Gastrocnemius medialis (tissue), 4 donors: ENCODE results near the gene ALX3. TPM values are rescaled to one million over a fixed set of nuclear protein-coding genes. Genes with fewer than 3 reads are reported as not detected.
A peak's percentile ranks its signal among the peaks of the same experiment; 100 is the strongest.

Source experiments
- ATAC-seq, 2 donors: fragments of 150-250 bp; one replicate each; pipeline ENCODE4 v1.9.1; 2016
- DNase-seq, 2 donors: peaks; one replicate each; pipeline ENCODE4 v3.0.0-alpha.2; 2019
- H3K27ac ChIP-seq, 4 donors: fragments of 200-600 bp; sonication (generic); 1 replicate in 1 of 4; 2 replicates in 3 of 4; pipeline ENCODE4 v1.5.1; 2016 to 2018; ENCODE audit warnings: mild to moderate bottlenecking in 2 of 4, moderate library complexity in 1 of 4
- H3K27me3 ChIP-seq, 3 donors: fragments of 200-600 bp; sonication (generic) in 2 of 3; 1 replicate in 1 of 3; 2 replicates in 2 of 3; pipeline versions ENCODE4 v1.5.1 to v1.6.0; 2016 to 2019; ENCODE audit warnings: mild to moderate bottlenecking in 1 of 3, moderate library complexity in 1 of 3
- H3K36me3 ChIP-seq, 2 donors: fragments of 200-600 bp; sonication (generic) in 1 of 2; one replicate each; pipeline ENCODE4 v1.5.1; 2017 to 2018
- H3K4me1 ChIP-seq, 2 donors: fragments of 200-600 bp; sonication (generic) in 1 of 2; one replicate each; pipeline ENCODE4 v1.5.1; 2016 to 2017; ENCODE audit warnings: mild to moderate bottlenecking in 2 of 2
- H3K4me3 ChIP-seq, 4 donors: fragments of 200-600 bp; sonication (generic) in 3 of 4; 1 replicate in 1 of 4; 2 replicates in 3 of 4; pipeline ENCODE4 v1.5.1; 2016 to 2019; ENCODE audit warnings: mild to moderate bottlenecking in 2 of 4
- H3K9me3 ChIP-seq, 3 donors: fragments of 200-600 bp; sonication (generic) in 2 of 3; 1 replicate in 1 of 3; 2 replicates in 2 of 3; pipeline ENCODE4 v1.5.1; 2016 to 2019
- CTCF ChIP-seq, 5 experiments: fragments of 450-650 bp in 3 of 5; fragments of 200-600 bp in 2 of 5; sonication (generic) in 2 of 5; IDR thresholded peaks in 4 of 5; conservative IDR thresholded peaks in 1 of 5; 1 replicate in 4 of 5; 2 replicates in 1 of 5; pipeline ENCODE4 v1.5.1; 2016 to 2019; ENCODE audit warnings: antibody characterized with exemption in 5 of 5, mild to moderate bottlenecking in 3 of 5, moderate library complexity in 3 of 5
- POLR2A ChIP-seq, 2 donors: fragments of 450-650 bp; IDR thresholded peaks; one replicate each; pipeline ENCODE4 v1.6.1; 2017; ENCODE audit warnings: antibody characterized with exemption in 2 of 2, mild to moderate bottlenecking in 2 of 2, moderate library complexity in 2 of 2
- in situ Hi-C, 4 donors: fragments of 200-750 bp; cut with MboI; loops; one replicate each; pipeline versions ENCODE4 v1.15.0 to v1.8.0; 2017; ENCODE audit warnings: low sequenced_read_pairs in 4 of 4
- intact Hi-C: fragments of 100-400 bp; cut with DNase I; formaldehyde crosslinking; loops from one replicate; pipeline ENCODE4 v1.15.1; 2023; ENCODE audit warnings: low total_unique reads
- total RNA-seq, 4 donors: library from RNA; depleted of rRNA; stranded (reverse); fragments of >200 nt; gene quantifications; one replicate each; pipeline versions ENCODE4 v1.1.0 to v1.2.3, GENCODE V29; 2016

ALX3 gene
- total RNA-seq, 4 donors from 2014 or later, result not detected

GRCh38 chr1:110040548-110040947 lies 29.9 kb downstream of the ALX3 start:
- no peak for DNase-seq
- in situ Hi-C loops, result loop anchor here in 1 of 4 donors (25.0 kb wide), 1 partner anchor 297 kb away; the partner anchor contains the start of gene RBM15
- no peak for TF ChIP-seq CTCF (IDR thresholded peaks at IDR 0.05 in 4 of 5, conservative IDR thresholded peaks at IDR 0.05 in 1 of 5)
- Histone ChIP-seq H3K4me3 (no peak overlapping the region), H3K9me3 (no peaks in the 10 kb centered on the region), H3K4me1 (peaks cover 10 to 14% of the 10 kb centered on the region in 2 donors), H3K27me3 (no peaks in the 10 kb centered on the region), H3K27ac (no peak overlapping the region), H3K36me3 (peaks cover 2 to 83% of the 10 kb centered on the region in 2 donors)
- ATAC-seq, result no peak
- intact Hi-C loops, result no loop called here

- peaks cover 2 to 74% of the 10 kb centered on the region in 2 donors for H3K36me3 ChIP-seq
- intact Hi-C loops (no loop called here), in situ Hi-C loops (loop anchor here in 1 of 4 donors (25.0 kb wide), 1 partner anchor 298 kb away; the partner anchor contains the start of gene RBM15)
- H3K4me1 ChIP-seq, result peaks cover 14 to 20% of the 10 kb centered on the region in 2 donors
- no peak for DNase-seq
- TF ChIP-seq CTCF (IDR thresholded peaks at IDR 0.05 in 4 of 5, conservative IDR thresholded peaks at IDR 0.05 in 1 of 5) (no peak), POLR2A (IDR thresholded peaks at IDR 0.05) (no peak)
- H3K9me3 ChIP-seq, result no peaks in the 10 kb centered on the region
- no peaks in the 10 kb centered on the region for H3K27me3 ChIP-seq
- no peak for ATAC-seq
- no peak overlapping the region for H3K4me3 ChIP-seq
- H3K27ac ChIP-seq, result no peak overlapping the region
Measured at GRCh38 chr1:110039641-110040040, 30.8 kb downstream of the ALX3 start.

GRCh38 chr1:110038271-110038670 lies 32.2 kb downstream of the ALX3 start:
- ATAC-seq, result no peak
- Histone ChIP-seq H3K4me1 (peaks cover 14 to 20% of the 10 kb centered on the region in 2 donors), H3K27me3 (no peaks in the 10 kb centered on the region), H3K27ac (no peak overlapping the region), H3K9me3 (no peaks in the 10 kb centered on the region), H3K36me3 (peaks cover 2 to 61% of the 10 kb centered on the region in 2 donors), H3K4me3 (no peak overlapping the region)
- in situ Hi-C loops (loop anchor here in 1 of 4 donors (25.0 kb wide), 1 partner anchor 299 kb away; the partner anchor contains the start of gene RBM15), intact Hi-C loops (no loop called here)
- TF ChIP-seq POLR2A (IDR thresholded peaks at IDR 0.05) (no peak), CTCF (IDR thresholded peaks at IDR 0.05 in 4 of 5, conservative IDR thresholded peaks at IDR 0.05 in 1 of 5) (no peak)
- DNase-seq, result no peak

GRCh38 chr1:110035236-110035752 lies 35.2 kb downstream of the ALX3 start:
- peak overlapping the region; percentile 85 to 95 (median 90) for H3K27ac ChIP-seq
- in situ Hi-C loops, result loop anchor here in 1 of 4 donors (25.0 kb wide), 1 partner anchor 302 kb away; the partner anchor contains the start of gene RBM15
- H3K27me3 ChIP-seq, result no peaks in the 10 kb centered on the region
- peak overlapping the region; percentile 80 to 97 (median 83) for H3K4me3 ChIP-seq
- H3K36me3 ChIP-seq, result peaks cover 2 to 31% of the 10 kb centered on the region in 2 donors
- peaks cover 14 to 20% of the 10 kb centered on the region in 2 donors for H3K4me1 ChIP-seq
- no peak for DNase-seq
- intact Hi-C loops, result no loop called here
- H3K9me3 ChIP-seq, result no peaks in the 10 kb centered on the region
- peak; percentile 4 to 11 for ATAC-seq
- no peak for TF ChIP-seq POLR2A (IDR thresholded peaks at IDR 0.05)
- TF ChIP-seq CTCF (IDR thresholded peaks at IDR 0.05 in 4 of 5, conservative IDR thresholded peaks at IDR 0.05 in 1 of 5), result no peak
